Activated CD8-positive, alpha-beta memory T cell treated with anti-CD3 and anti-CD28 coated beads, Interleukin-2, amount 10 ng/mL, durations not matched to agents 7 days and 5 days (primary cell): Measurements from ENCODE around the gene ADAM19. TPM values are rescaled to one million over a fixed set of nuclear protein-coding genes. Genes with fewer than 3 reads are reported as not detected.

Experiments used
- ATAC-seq: fragments of 150-1000 bp; cut with Tn5 transposase; one replicate; pipeline ENCODE4 v1.10.0; 2021; ENCODE audit warnings: moderate library complexity
- CTCF ChIA-PET: fragments of 350-600 bp; sonication (Branson Sonifier 250); formaldehyde crosslinking; loops from one replicate; lab custom pipeline; 2021; ENCODE audit warnings: antibody characterized with exemption; lab: Charles Lee
- DNase-seq: peaks from one replicate; pipeline ENCODE4 v3.0.0-alpha.2; 2020
- H3K27ac Mint-ChIP-seq: one replicate; pipeline ENCODE4 v1.8.0; 2021; ENCODE audit warnings: mild to moderate bottlenecking, mixed read lengths
- H3K27me3 Mint-ChIP-seq: one replicate; pipeline ENCODE4 v1.8.0; 2021; ENCODE audit warnings: mixed read lengths
- H3K36me3 Mint-ChIP-seq: one replicate; pipeline ENCODE4 v1.8.0; 2021; ENCODE audit warnings: mild to moderate bottlenecking, mixed read lengths
- H3K4me1 Mint-ChIP-seq: one replicate; pipeline ENCODE4 v1.8.0; 2021; ENCODE audit warnings: mixed read lengths
- H3K4me3 Mint-ChIP-seq: one replicate; pipeline ENCODE4 v1.8.0; 2021; ENCODE audit warnings: mild to moderate bottlenecking, moderate library complexity, mixed read lengths
- H3K9me3 Mint-ChIP-seq: one replicate; pipeline ENCODE4 v1.8.0; 2022; ENCODE audit warnings: low read depth, mixed read lengths
- total RNA-seq, 2 experiments: library from RNA; stranded (reverse); gene quantifications; one replicate each; pipeline ENCODE4 v1.2.3, GENCODE V29; 2021

Gene ADAM19
- total RNA-seq, 2 experiments from 2014 or later: 219 to 341 TPM

- CTCF ChIA-PET: interaction anchor here (0.5 to 2.2 kb wide), 8 partner anchors 10 to 1721 kb away, joined by 3 to 12 read pairs (median 3); no protein-coding TSS in a partner anchor
- Mint-ChIP-seq H3K4me3 (peak overlapping the region; percentile 39), H3K9me3 (no peaks in the 10 kb centered on the region), H3K4me1 (peaks cover 81% of the 10 kb centered on the region), H3K27me3 (no peaks in the 10 kb centered on the region), H3K27ac (peak overlapping the region; percentile 89), H3K36me3 (peaks cover 15% of the 10 kb centered on the region)
- ATAC-seq (peak; percentile 78), DNase-seq (peak; percentile 92)
These were observed 32.0 kb upstream of the ADAM19 start for GRCh38 chr5:157607371-157608161.

GRCh38 chr5:157606046-157606445, 30.5 kb upstream of the ADAM19 start:
- peaks cover 81% of the 10 kb centered on the region for H3K4me1 Mint-ChIP-seq
- ATAC-seq: no peak
- H3K27me3 Mint-ChIP-seq: no peaks in the 10 kb centered on the region
- no peaks in the 10 kb centered on the region for H3K9me3 Mint-ChIP-seq
- H3K4me3 Mint-ChIP-seq: no peak overlapping the region
- peak overlapping the region; percentile 53 for H3K27ac Mint-ChIP-seq
- H3K36me3 Mint-ChIP-seq: peaks cover 15% of the 10 kb centered on the region
- CTCF ChIA-PET: no interaction called here
- DNase-seq: no peak

- Mint-ChIP-seq H3K9me3 (no peaks in the 10 kb centered on the region), H3K27me3 (no peaks in the 10 kb centered on the region), H3K4me3 (peak overlapping the region; percentile 41), H3K27ac (peak overlapping the region; percentile 90), H3K4me1 (peaks cover 90% of the 10 kb centered on the region), H3K36me3 (peaks cover 15% of the 10 kb centered on the region)
- CTCF ChIA-PET: interaction anchor here (0.7 to 1.4 kb wide), 2 partner anchors 10 to 345 kb away, joined by 3 to 4 read pairs; no protein-coding TSS in a partner anchor
- ATAC-seq: peak; percentile 61
- DNase-seq: peak; percentile 87
These were observed 28.0 kb upstream of the ADAM19 start for GRCh38 chr5:157603333-157604190.

- CTCF ChIA-PET: no interaction called here
- no peaks in the 10 kb centered on the region for H3K9me3 Mint-ChIP-seq
- no peak overlapping the region for H3K4me3 Mint-ChIP-seq
- no peaks in the 10 kb centered on the region for H3K27me3 Mint-ChIP-seq
- H3K27ac Mint-ChIP-seq: peak overlapping the region; percentile 90
- peaks cover 91% of the 10 kb centered on the region for H3K4me1 Mint-ChIP-seq
- H3K36me3 Mint-ChIP-seq: peaks cover 11% of the 10 kb centered on the region
- ATAC-seq (peak; percentile 53), DNase-seq (peak; percentile 74)
These were observed 26.9 kb upstream of the ADAM19 start for GRCh38 chr5:157602505-157602904.

GRCh38 chr5:157600252-157600651, 24.7 kb upstream of the ADAM19 start:
- peaks cover 96% of the 10 kb centered on the region for H3K4me1 Mint-ChIP-seq
- no peak for ATAC-seq
- CTCF ChIA-PET: no interaction called here

GRCh38 chr5:157599565-157599964, 24.0 kb upstream of the ADAM19 start:
- DNase-seq (no peak), ATAC-seq (no peak)
- peaks cover 97% of the 10 kb centered on the region for H3K4me1 Mint-ChIP-seq
- H3K36me3 Mint-ChIP-seq: peaks cover 9% of the 10 kb centered on the region
- no peaks in the 10 kb centered on the region for H3K9me3 Mint-ChIP-seq
- H3K4me3 Mint-ChIP-seq: no peak overlapping the region
- H3K27ac Mint-ChIP-seq: peak overlapping the region; percentile 84
- H3K27me3 Mint-ChIP-seq: no peaks in the 10 kb centered on the region
- CTCF ChIA-PET: no interaction called here

More at GRCh38 chr5:157600252-157600651, 24.7 kb upstream of the ADAM19 start:
- no peak for DNase-seq
- peak overlapping the region; percentile 72 for H3K27ac Mint-ChIP-seq
- no peaks in the 10 kb centered on the region for H3K9me3 Mint-ChIP-seq
- H3K27me3 Mint-ChIP-seq: no peaks in the 10 kb centered on the region
- H3K36me3 Mint-ChIP-seq: peaks cover 12% of the 10 kb centered on the region
- H3K4me3 Mint-ChIP-seq: no peak overlapping the region

- Mint-ChIP-seq H3K36me3 (peaks cover 8% of the 10 kb centered on the region), H3K4me3 (no peak overlapping the region), H3K27me3 (no peaks in the 10 kb centered on the region), H3K27ac (peak overlapping the region; percentile 84), H3K4me1 (peaks cover 97% of the 10 kb centered on the region), H3K9me3 (no peaks in the 10 kb centered on the region)
- ATAC-seq (no peak), DNase-seq (no peak)
- CTCF ChIA-PET: interaction anchor here (0.8 to 1.0 kb wide), 2 partner anchors 11 to 30 kb away, joined by 3 read pairs; no protein-coding TSS in a partner anchor
These were observed 22.9 kb upstream of the ADAM19 start for GRCh38 chr5:157598350-157598936.

- ATAC-seq (no peak), DNase-seq (no peak)
- Mint-ChIP-seq H3K27ac (peak overlapping the region; percentile 84), H3K4me1 (peaks cover 97% of the 10 kb centered on the region), H3K27me3 (no peaks in the 10 kb centered on the region), H3K36me3 (peaks cover 9% of the 10 kb centered on the region), H3K4me3 (peak overlapping the region; percentile 40), H3K9me3 (no peaks in the 10 kb centered on the region)
- CTCF ChIA-PET: interaction anchor here (0.7 to 2.2 kb wide), 10 partner anchors 10 to 121 kb away, joined by 3 to 10 read pairs (median 6); no protein-coding TSS in a partner anchor
These were observed 21.7 kb upstream of the ADAM19 start for GRCh38 chr5:157597277-157597676.

GRCh38 chr5:157596487-157596886, 20.9 kb upstream of the ADAM19 start:
- Mint-ChIP-seq H3K27me3 (no peaks in the 10 kb centered on the region), H3K36me3 (peaks cover 15% of the 10 kb centered on the region), H3K27ac (peak overlapping the region; percentile 84), H3K4me3 (peak overlapping the region; percentile 40), H3K9me3 (peaks cover 5% of the 10 kb centered on the region), H3K4me1 (peaks cover 97% of the 10 kb centered on the region)
- CTCF ChIA-PET: interaction anchor here (1.2 to 2.2 kb wide), 10 partner anchors 9 to 122 kb away, joined by 3 to 10 read pairs (median 8); no protein-coding TSS in a partner anchor
- ATAC-seq (peak; percentile 71), DNase-seq (peak; percentile 83)

GRCh38 chr5:157594675-157595459, 19.3 kb upstream of the ADAM19 start:
- Mint-ChIP-seq H3K36me3 (peaks cover 18% of the 10 kb centered on the region), H3K27me3 (no peaks in the 10 kb centered on the region), H3K27ac (peak overlapping the region; percentile 84), H3K9me3 (peaks cover 5% of the 10 kb centered on the region), H3K4me1 (peaks cover 85% of the 10 kb centered on the region), H3K4me3 (peak overlapping the region; percentile 51)
- ATAC-seq (peak; percentile 26), DNase-seq (peak; percentile 48)
- CTCF ChIA-PET: interaction anchor here (0.9 to 3.0 kb wide), 9 partner anchors 10 to 123 kb away, joined by 3 to 10 read pairs (median 7); no protein-coding TSS in a partner anchor

GRCh38 chr5:157594257-157594656, 18.7 kb upstream of the ADAM19 start:
- peak; percentile 22 for ATAC-seq
- Mint-ChIP-seq H3K4me1 (peaks cover 81% of the 10 kb centered on the region), H3K9me3 (peaks cover 5% of the 10 kb centered on the region), H3K4me3 (peak overlapping the region; percentile 51), H3K36me3 (peaks cover 20% of the 10 kb centered on the region), H3K27ac (peak overlapping the region; percentile 84), H3K27me3 (no peaks in the 10 kb centered on the region)
- CTCF ChIA-PET: interaction anchor here (0.9 to 3.0 kb wide), 11 partner anchors 9 to 149 kb away, joined by 3 to 10 read pairs (median 4); partner anchors contain the start of gene LSM11
- DNase-seq: peak; percentile 31
